DND-41 (cell line): ENCODE measurements around the gene CEACAM5.

ENCODE experiments used
- CTCF ChIP-seq: IDR thresholded peaks from 2 replicates; pipeline ENCODE4 v1.5.1; 2012; ENCODE audit warnings: borderline replicate concordance, low read length, moderate library complexity, mild to moderate bottlenecking; ENCODE audit not compliant: poor library complexity, severe bottlenecking; ENCODE audit errors: extremely low read depth
- EZH2 ChIP-seq: IDR thresholded peaks from 3 replicates; pipeline ENCODE4 v1.6.1; 2012; ENCODE audit warnings: borderline replicate concordance, low read depth, mild to moderate bottlenecking, moderate library complexity, low read length, inconsistent platforms; ENCODE audit not compliant: severe bottlenecking

GRCh38 chr19:41689993-41690800, 18.2 kb upstream of the CEACAM5 start:
- TF ChIP-seq EZH2 = no peak
- no peak for TF ChIP-seq CTCF
